H9 (cell line): ENCODE data around the gene MID1. TPM values are rescaled to one million over a fixed set of nuclear protein-coding genes. Genes with fewer than 3 reads are reported as not detected.

Source experiments
- DNase-seq: peaks from one replicate; pipeline ENCODE4 v3.0.0-alpha.2; 2017
- H2AFZ ChIP-seq: one replicate; pipeline ENCODE4 v1.6.1; 2013; ENCODE audit warnings: mild to moderate bottlenecking, low read length, control low read depth, moderate library complexity
- H2AK5ac ChIP-seq: 2 replicates; pipeline ENCODE4 v1.6.1; 2013; ENCODE audit warnings: low read length, control low read depth, mixed read lengths; ENCODE audit not compliant: insufficient read length
- H2BK120ac ChIP-seq: one replicate; pipeline ENCODE4 v1.6.1; 2013; ENCODE audit warnings: low read depth, mild to moderate bottlenecking, low read length, control low read depth, inconsistent platforms; ENCODE audit not compliant: poor library complexity, severe bottlenecking
- H2BK12ac ChIP-seq: 2 replicates; pipeline ENCODE4 v1.6.1; 2013; ENCODE audit warnings: low read length, control low read depth, mixed read lengths, low read depth; ENCODE audit not compliant: insufficient read length
- H2BK15ac ChIP-seq: 2 replicates; pipeline ENCODE4 v1.6.1; 2013; ENCODE audit warnings: low read depth, low read length, control low read depth
- H2BK20ac ChIP-seq: one replicate; pipeline ENCODE4 v1.6.1; 2013; ENCODE audit warnings: low read depth, mild to moderate bottlenecking, low read length, control low read depth, inconsistent platforms; ENCODE audit not compliant: poor library complexity, severe bottlenecking
- H2BK5ac ChIP-seq: 2 replicates; pipeline ENCODE4 v1.6.1; 2013; ENCODE audit warnings: low read length, control low read depth, mixed read lengths; ENCODE audit not compliant: insufficient read length
- H3K14ac ChIP-seq: 2 replicates; pipeline ENCODE4 v1.6.1; 2013; ENCODE audit warnings: low read length, control low read depth; ENCODE audit not compliant: insufficient read depth
- H3K18ac ChIP-seq: 2 replicates; pipeline ENCODE4 v1.6.1; 2013; ENCODE audit warnings: low read depth, mild to moderate bottlenecking, mixed read lengths, low read length, control low read depth; ENCODE audit not compliant: insufficient read length
- H3K23ac ChIP-seq: 2 replicates; pipeline ENCODE4 v1.6.1; 2013; ENCODE audit warnings: low read length, control low read depth, mixed read lengths, low read depth; ENCODE audit not compliant: insufficient read length
- H3K23me2 ChIP-seq: 2 replicates; pipeline ENCODE4 v1.6.1; 2013; ENCODE audit warnings: low read depth, mild to moderate bottlenecking, mixed read lengths, low read length, control low read depth; ENCODE audit not compliant: insufficient read length, poor library complexity, severe bottlenecking
- H3K27ac ChIP-seq: 2 replicates; pipeline ENCODE4 v1.5.1; 2013; ENCODE audit warnings: low read length, control low read depth, mixed read lengths, low read depth; ENCODE audit not compliant: insufficient read length
- H3K27me3 ChIP-seq: 2 replicates; pipeline ENCODE4 v1.6.1; 2013; ENCODE audit warnings: low read length, control low read depth, inconsistent platforms; ENCODE audit not compliant: insufficient read depth
- H3K4ac ChIP-seq: 2 replicates; pipeline ENCODE4 v1.6.1; 2013; ENCODE audit warnings: low read depth, mild to moderate bottlenecking, control low read depth, inconsistent platforms, low read length, moderate library complexity
- H3K4me1 ChIP-seq: 2 replicates; pipeline ENCODE4 v1.6.1; 2013; ENCODE audit warnings: low read length, control low read depth, inconsistent platforms; ENCODE audit not compliant: insufficient read depth
- H3K4me2 ChIP-seq: 2 replicates; pipeline ENCODE4 v1.6.1; 2013; ENCODE audit warnings: low read length, control low read depth, mixed read lengths; ENCODE audit not compliant: insufficient read length, insufficient read depth
- H3K56ac ChIP-seq: 2 replicates; pipeline ENCODE4 v1.6.1; 2013; ENCODE audit warnings: low read depth, mild to moderate bottlenecking, mixed read lengths, low read length, control low read depth; ENCODE audit not compliant: insufficient read length
- H3K79me1 ChIP-seq: 2 replicates; pipeline ENCODE4 v1.6.1; 2013; ENCODE audit warnings: low read depth, mild to moderate bottlenecking, moderate library complexity, low read length, control low read depth, inconsistent platforms; ENCODE audit not compliant: insufficient read depth, poor library complexity, severe bottlenecking
- H3K79me2 ChIP-seq: 2 replicates; pipeline ENCODE4 v1.6.1; 2013; ENCODE audit warnings: low read length, control low read depth, inconsistent platforms; ENCODE audit not compliant: insufficient read depth
- H3K9ac ChIP-seq: 2 replicates; pipeline ENCODE4 v1.6.1; 2013; ENCODE audit warnings: low read length, control low read depth, mixed read lengths; ENCODE audit not compliant: insufficient read length; ENCODE audit errors: extremely low read depth
- H3K9me3 ChIP-seq: one replicate; pipeline ENCODE4 v1.6.1; 2013; ENCODE audit warnings: low read depth, low read length, inconsistent platforms; ENCODE audit not compliant: control insufficient read depth
- H3T11ph ChIP-seq: one replicate; pipeline ENCODE4 v1.6.1; 2013; ENCODE audit warnings: mild to moderate bottlenecking, low read length, control low read depth, inconsistent platforms
- H4K20me1 ChIP-seq: one replicate; pipeline ENCODE4 v1.6.1; 2013; ENCODE audit not compliant: control insufficient read depth, insufficient read length, insufficient read depth
- H4K5ac ChIP-seq: 2 replicates; pipeline ENCODE4 v1.6.1; 2013; ENCODE audit warnings: low read depth, mild to moderate bottlenecking, mixed read lengths, low read length, control low read depth; ENCODE audit not compliant: insufficient read length
- H4K8ac ChIP-seq: replicated peaks from 2 replicates; pipeline ENCODE4 v1.6.1; 2013; ENCODE audit warnings: low read length, control low read depth, mixed read lengths, low read depth; ENCODE audit not compliant: insufficient read length
- H4K91ac ChIP-seq: 2 replicates; pipeline ENCODE4 v1.6.1; 2013; ENCODE audit warnings: low read depth, mild to moderate bottlenecking, moderate library complexity, mixed read lengths, low read length, control low read depth; ENCODE audit not compliant: insufficient read length
- H3K27ac Mint-ChIP-seq, 3 experiments: 2 replicates in 2 of 3; 3 replicates in 1 of 3; pipeline ENCODE4 v1.8.0; 2020 to 2021; ENCODE audit warnings: mixed read lengths in 3 of 3, mild to moderate bottlenecking in 1 of 3, moderate library complexity in 1 of 3
- H3K27me3 Mint-ChIP-seq: 2 replicates; pipeline ENCODE4 v1.8.0; 2021; ENCODE audit warnings: low read depth, mild to moderate bottlenecking, moderate library complexity, mixed read lengths
- H3K36me3 Mint-ChIP-seq, 3 experiments: 2 replicates in 2 of 3; 3 replicates in 1 of 3; pipeline ENCODE4 v1.8.0; 2020 to 2021; ENCODE audit warnings: low read depth in 3 of 3, mixed read lengths in 3 of 3; ENCODE audit not compliant: insufficient read depth in 1 of 3
- H3K4me1 Mint-ChIP-seq, 2 experiments: 2 replicates each; pipeline ENCODE4 v1.8.0; 2020; ENCODE audit warnings: mixed read lengths in 2 of 2
- H3K4me3 Mint-ChIP-seq, 2 experiments: 2 replicates in 1 of 2; 3 replicates in 1 of 2; pipeline ENCODE4 v1.8.0; 2020 to 2021; ENCODE audit warnings: mild to moderate bottlenecking in 2 of 2, mixed read lengths in 2 of 2, moderate library complexity in 1 of 2
- H3K9me3 Mint-ChIP-seq, 2 experiments: 2 replicates in 1 of 2; 3 replicates in 1 of 2; pipeline ENCODE4 v1.8.0; 2020; ENCODE audit warnings: mild to moderate bottlenecking in 2 of 2, mixed read lengths in 2 of 2, moderate library complexity in 1 of 2
- CTCF ChIP-seq: fragments of 200-600 bp; sonication (generic); conservative IDR thresholded peaks from 3 replicates; pipeline ENCODE4 v1.8.0; 2021; ENCODE audit warnings: antibody characterized with exemption, mild to moderate bottlenecking
- WGBS: extraction: QIAGEN DNeasy Blood & Tissue Kit; methylation state at CpG from one replicate; pipeline ENCODE4 v1.1.7; 2013; ENCODE audit warnings: missing lambda C conversion rate, low lambda C conversion rate, mixed read lengths; ENCODE audit not compliant: insufficient read length; ENCODE audit errors: extremely low coverage; 5-methylcytosine and 5-hydroxymethylcytosine counted together
- total RNA-seq: library from RNA; stranded (reverse); gene quantifications from 2 replicates; pipeline ENCODE4 v1.2.1, GENCODE V29; 2021

MID1 gene
- total RNA-seq, 1 experiment from 2014 or later: 32.9 TPM

GRCh38 chrX:10506781-10507180, 113.6 kb downstream of the MID1 start:
- no peak overlapping the region for H4K8ac ChIP-seq
- no peaks in the 10 kb centered on the region for H3K23me2 ChIP-seq
- no peak overlapping the region for H2BK20ac ChIP-seq
- no peak overlapping the region for H3K27ac Mint-ChIP-seq
- no peak overlapping the region for H4K91ac ChIP-seq
- no peak overlapping the region for H3K56ac ChIP-seq
- peaks cover 25 to 37% of the 10 kb centered on the region in 2 experiments for H3K4me1 Mint-ChIP-seq
- H2BK5ac ChIP-seq: no peak overlapping the region
- no peak overlapping the region for H2BK120ac ChIP-seq
- H3K27me3 Mint-ChIP-seq: no peaks in the 10 kb centered on the region; the same call in 1 of the 2 replicates
- DNase-seq: no peak
- H2BK15ac ChIP-seq: no peak overlapping the region
- H4K5ac ChIP-seq: no peak overlapping the region
- H3K79me2 ChIP-seq: peaks cover 8% of the 10 kb centered on the region; the same call in 1 of the 2 replicates
- no peaks in the 10 kb centered on the region for H3K27me3 ChIP-seq
- no peak overlapping the region for H3K23ac ChIP-seq
- H3K4me1 ChIP-seq: peaks cover 18% of the 10 kb centered on the region
- no peak overlapping the region for H3K27ac ChIP-seq
- no peaks in the 10 kb centered on the region for H3K9me3 ChIP-seq
- H3K14ac ChIP-seq: no peak overlapping the region
- H3K4ac ChIP-seq: no peak overlapping the region
- H2AK5ac ChIP-seq: no peak overlapping the region
- H3K4me2 ChIP-seq: no peak overlapping the region
- no peak overlapping the region for H3T11ph ChIP-seq
- H3K4me3 Mint-ChIP-seq: no peak overlapping the region
- peaks cover 0 to 13% (median 5%) of the 10 kb centered on the region in 3 experiments; a peak in 5 of 7 replicates for H3K36me3 Mint-ChIP-seq
- WGBS: no CpG with 5 or more reads among the region's 4 CpGs
- no peaks in the 10 kb centered on the region for H4K20me1 ChIP-seq
- H2BK12ac ChIP-seq: no peak overlapping the region
- no peak overlapping the region for H3K9ac ChIP-seq
- peaks cover 2% of the 10 kb centered on the region for H3K79me1 ChIP-seq
- no peak for TF ChIP-seq CTCF
- no peak overlapping the region for H3K18ac ChIP-seq
- H3K9me3 Mint-ChIP-seq: peaks cover 22 to 26% of the 10 kb centered on the region in 2 experiments; a peak in 4 of 5 replicates
- H2AFZ ChIP-seq: no peak overlapping the region
